ENCODE results near the gene GIPC3.
"Not testable (repeated sequence)": the region's sequence is repeated elsewhere in the genome, so short reads cannot be mapped to it uniquely, and the experiment has no call there.

Gene GIPC3

GRCh38 chr19:3622224-3622623, 36.9 kb downstream of the GIPC3 start:
- no peaks in the 10 kb centered on the region for H3K27me3 ChIP-seq

GRCh38 chr19:3623716-3624115, 38.4 kb downstream of the GIPC3 start:
- TF ChIP-seq CTCF (IDR thresholded peaks at IDR 0.05) = no peak
- Histone ChIP-seq H3K9me3 (no peaks in the 10 kb centered on the region), H3K4me3 (ENCODE audit: low read depth in 1 of 2, low read length in 1 of 2) (no peak overlapping the region), H3K36me3 (peaks cover 46% of the 10 kb centered on the region), H3K27me3 (no peaks in the 10 kb centered on the region), H3K4me1 (ENCODE audit: control insufficient read depth in 1 of 2, insufficient read depth in 1 of 2, low read depth in 1 of 2, low read length in 1 of 2) (peaks cover 14 to 25% of the 10 kb centered on the region in 2 experiments), H3K27ac (no peak overlapping the region)

More at GRCh38 chr19:3622224-3622623, 36.9 kb downstream of the GIPC3 start:
- no peak for TF ChIP-seq CTCF (IDR thresholded peaks at IDR 0.05)
- H3K4me1 ChIP-seq (ENCODE audit: control insufficient read depth in 1 of 2, insufficient read depth in 1 of 2, low read depth in 1 of 2, low read length in 1 of 2) = peaks cover 12 to 22% of the 10 kb centered on the region in 2 experiments
- H3K27ac ChIP-seq = no peak overlapping the region
- H3K9me3 ChIP-seq = no peaks in the 10 kb centered on the region
- peaks cover 48% of the 10 kb centered on the region for H3K36me3 ChIP-seq
- H3K4me3 ChIP-seq (ENCODE audit: low read depth in 1 of 2, low read length in 1 of 2) = no peak overlapping the region

- peak overlapping the region; percentile 83 to 99 for H3K4me3 ChIP-seq (ENCODE audit: low read depth in 1 of 2, low read length in 1 of 2)
- peaks cover 14 to 25% of the 10 kb centered on the region in 2 experiments for H3K4me1 ChIP-seq (ENCODE audit: control insufficient read depth in 1 of 2, insufficient read depth in 1 of 2, low read depth in 1 of 2, low read length in 1 of 2)
- no peaks in the 10 kb centered on the region for H3K9me3 ChIP-seq
- no peak for TF ChIP-seq CTCF (IDR thresholded peaks at IDR 0.05)
- H3K27me3 ChIP-seq = no peaks in the 10 kb centered on the region
- peak overlapping the region; percentile 89 for H3K27ac ChIP-seq
- peaks cover 27% of the 10 kb centered on the region for H3K36me3 ChIP-seq
These were observed 40.8 kb downstream of the GIPC3 start for GRCh38 chr19:3625996-3626472.

- Histone ChIP-seq H3K9me3 (no peaks in the 10 kb centered on the region), H3K27ac (peak within 1 kb of the TSS; percentile 89), H3K27me3 (no peaks in the 10 kb centered on the region), H3K36me3 (peaks cover 27% of the 10 kb centered on the region), H3K4me3 (ENCODE audit: low read depth in 1 of 2, low read length in 1 of 2) (peak within 1 kb of the TSS; percentile 83 to 99), H3K4me1 (ENCODE audit: control insufficient read depth in 1 of 2, insufficient read depth in 1 of 2, low read depth in 1 of 2, low read length in 1 of 2) (peaks cover 14 to 25% of the 10 kb centered on the region in 2 experiments)
- peak; percentile 39 for TF ChIP-seq CTCF (IDR thresholded peaks at IDR 0.05)
These were observed 41.4 kb downstream of the GIPC3 start, which contains the start of gene CACTIN for GRCh38 chr19:3626473-3627350. CACTIN (minus strand) TSS chr19:3626790; CDS start chr19:3626762, 28 bp downstream.

- no peaks in the 10 kb centered on the region for H3K27me3 ChIP-seq
- H3K9me3 ChIP-seq = no peaks in the 10 kb centered on the region
- no peak for TF ChIP-seq CTCF (IDR thresholded peaks at IDR 0.05)
- peaks cover 29% of the 10 kb centered on the region for H3K36me3 ChIP-seq
- H3K27ac ChIP-seq = peak overlapping the region; percentile 89
- H3K4me1 ChIP-seq (ENCODE audit: control insufficient read depth in 1 of 2, insufficient read depth in 1 of 2, low read depth in 1 of 2, low read length in 1 of 2) = peaks cover 14 to 25% of the 10 kb centered on the region in 2 experiments
- H3K4me3 ChIP-seq (ENCODE audit: low read depth in 1 of 2, low read length in 1 of 2) = peak overlapping the region; percentile 83 to 99
These were observed 42.1 kb downstream of the GIPC3 start for GRCh38 chr19:3627351-3627723.

- Histone ChIP-seq H3K4me1 (ENCODE audit: control insufficient read depth in 1 of 2, insufficient read depth in 1 of 2, low read depth in 1 of 2, low read length in 1 of 2) (peaks cover 14 to 25% of the 10 kb centered on the region in 2 experiments), H3K36me3 (peaks cover 31% of the 10 kb centered on the region)
- H3K27ac ChIP-seq; H3K9me3 ChIP-seq; H3K27me3 ChIP-seq; H3K4me3 ChIP-seq (ENCODE audit: low read depth in 1 of 2, low read length in 1 of 2): not testable (repeated sequence)
These were observed 43.5 kb downstream of the GIPC3 start for GRCh38 chr19:3628766-3629165.
